Gastroesophageal sphincter (tissue), 4 donors: ENCODE data around the gene AGPAT3. TPM values are rescaled to one million over a fixed set of nuclear protein-coding genes. Genes with fewer than 3 reads are reported as not detected.

Experiments used
- ATAC-seq: fragments of 150-250 bp; one replicate; pipeline ENCODE4 v1.9.1; 2016; ENCODE audit warnings: mild to moderate bottlenecking, moderate library complexity
- H3K27ac ChIP-seq, 4 donors: fragments of 200-600 bp; sonication (generic) in 3 of 4; 1 replicate in 3 of 4; 2 replicates in 1 of 4; pipeline ENCODE4 v1.5.1; 2016 to 2019
- H3K27me3 ChIP-seq: fragments of 200-600 bp; sonication (generic); one replicate; pipeline ENCODE4 v1.5.1; 2019
- H3K36me3 ChIP-seq, 2 donors: fragments of 200-600 bp; sonication (generic); one replicate each; pipeline ENCODE4 v1.5.1; 2019; ENCODE audit warnings: control low read depth in 1 of 2
- H3K4me1 ChIP-seq, 3 donors: fragments of 200-600 bp; sonication (generic); 1 replicate in 2 of 3; 2 replicates in 1 of 3; pipeline ENCODE4 v1.5.1; 2016 to 2019; ENCODE audit warnings: control low read depth in 2 of 3
- H3K4me3 ChIP-seq, 2 donors: fragments of 200-600 bp; sonication (generic); one replicate each; pipeline ENCODE4 v1.5.1; 2019; ENCODE audit warnings: mild to moderate bottlenecking in 1 of 2, moderate library complexity in 1 of 2
- H3K9me3 ChIP-seq, 3 donors: fragments of 200-600 bp; sonication (generic); one replicate each; pipeline ENCODE4 v1.5.1; 2017 to 2019; ENCODE audit warnings: control low read depth in 2 of 3
- EP300 ChIP-seq: sonication (generic); formaldehyde crosslinking; IDR thresholded peaks from one replicate; pipeline ENCODE4 v1.6.1; 2017; ENCODE audit warnings: antibody characterized with exemption, mild to moderate bottlenecking
- POLR2A ChIP-seq, 2 donors: fragments of 450-650 bp; IDR thresholded peaks; one replicate each; pipeline ENCODE4 v1.6.1; 2017; ENCODE audit warnings: antibody characterized with exemption in 2 of 2, mild to moderate bottlenecking in 2 of 2, moderate library complexity in 1 of 2
- POLR2AphosphoS5 ChIP-seq: sonication (generic); formaldehyde crosslinking; IDR thresholded peaks from one replicate; pipeline ENCODE4 v1.6.1; 2017; ENCODE audit warnings: antibody characterized with exemption
- WGBS, 2 donors: methylation state at CpG; one replicate each; pipeline ENCODE4 v1.1.5; 2018; ENCODE audit warnings: low coverage in 1 of 2; 5-methylcytosine and 5-hydroxymethylcytosine counted together
- total RNA-seq, 4 donors: library from RNA; depleted of rRNA; stranded (reverse); fragments of >200 nt; gene quantifications; one replicate each; pipeline ENCODE4 v1.1.0, GENCODE V29; 2016
- TF ChIP-seq, protein P1 (sequence below), 4 experiments: fragments of 200-600 bp in 2 of 4; fragments of 450-650 bp in 2 of 4; sonication (generic) in 1 of 4; IDR thresholded peaks; one replicate each; pipeline ENCODE4 v1.5.1; 2017 to 2019; ENCODE audit warnings: antibody characterized with exemption in 4 of 4, mild to moderate bottlenecking in 2 of 4, moderate library complexity in 2 of 4

AGPAT3 gene
- total RNA-seq, 4 donors from 2014 or later, result 27.1 to 46.9 (median 32.2) TPM

- no peak for ATAC-seq
- Histone ChIP-seq H3K27me3 (no peaks in the 10 kb centered on the region), H3K36me3 (peaks cover 0 to 44% of the 10 kb centered on the region in 2 donors), H3K4me3 (no peak overlapping the region), H3K9me3 (peaks cover 0 to 13% (median 0%) of the 10 kb centered on the region in 3 donors), H3K4me1 (peaks cover 0 to 34% (median 0%) of the 10 kb centered on the region in 3 donors), H3K27ac (no peak overlapping the region)
- no peak for TF ChIP-seq POLR2AphosphoS5
- no peak for TF ChIP-seq POLR2A (IDR thresholded peaks at IDR 0.05)
- TF ChIP-seq EP300, result no peak
- TF ChIP-seq, protein P1, sequence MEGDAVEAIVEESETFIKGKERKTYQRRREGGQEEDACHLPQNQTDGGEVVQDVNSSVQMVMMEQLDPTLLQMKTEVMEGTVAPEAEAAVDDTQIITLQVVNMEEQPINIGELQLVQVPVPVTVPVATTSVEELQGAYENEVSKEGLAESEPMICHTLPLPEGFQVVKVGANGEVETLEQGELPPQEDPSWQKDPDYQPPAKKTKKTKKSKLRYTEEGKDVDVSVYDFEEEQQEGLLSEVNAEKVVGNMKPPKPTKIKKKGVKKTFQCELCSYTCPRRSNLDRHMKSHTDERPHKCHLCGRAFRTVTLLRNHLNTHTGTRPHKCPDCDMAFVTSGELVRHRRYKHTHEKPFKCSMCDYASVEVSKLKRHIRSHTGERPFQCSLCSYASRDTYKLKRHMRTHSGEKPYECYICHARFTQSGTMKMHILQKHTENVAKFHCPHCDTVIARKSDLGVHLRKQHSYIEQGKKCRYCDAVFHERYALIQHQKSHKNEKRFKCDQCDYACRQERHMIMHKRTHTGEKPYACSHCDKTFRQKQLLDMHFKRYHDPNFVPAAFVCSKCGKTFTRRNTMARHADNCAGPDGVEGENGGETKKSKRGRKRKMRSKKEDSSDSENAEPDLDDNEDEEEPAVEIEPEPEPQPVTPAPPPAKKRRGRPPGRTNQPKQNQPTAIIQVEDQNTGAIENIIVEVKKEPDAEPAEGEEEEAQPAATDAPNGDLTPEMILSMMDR (IDR thresholded peaks at IDR 0.05), result no peak
- 92% methylated on average over 7 to 10 of the region's 19 CpGs for WGBS, 2 donors
These were observed 85.5 kb downstream of the AGPAT3 start for GRCh38 chr21:43950481-43950880.

GRCh38 chr21:43950936-43951335 lies 85.9 kb downstream of the AGPAT3 start:
- Histone ChIP-seq H3K27ac (no peak overlapping the region), H3K4me3 (no peak overlapping the region), H3K27me3 (no peaks in the 10 kb centered on the region), H3K36me3 (peaks cover 0 to 44% of the 10 kb centered on the region in 2 donors), H3K4me1 (peaks cover 0 to 31% (median 0%) of the 10 kb centered on the region in 3 donors), H3K9me3 (peaks cover 0 to 13% (median 0%) of the 10 kb centered on the region in 3 donors)
- TF ChIP-seq POLR2AphosphoS5, result no peak
- no peak for TF ChIP-seq EP300
- TF ChIP-seq, protein P1 (IDR thresholded peaks at IDR 0.05), result no peak
- TF ChIP-seq POLR2A (IDR thresholded peaks at IDR 0.05), result no peak
- no peak for ATAC-seq
- 40 to 81% methylated on average over 1 to 6 of the region's 13 CpGs for WGBS, 2 donors

- TF ChIP-seq, protein P1 (IDR thresholded peaks at IDR 0.05), result no peak
- TF ChIP-seq POLR2A (IDR thresholded peaks at IDR 0.05), result no peak
- no peak for TF ChIP-seq EP300
- TF ChIP-seq POLR2AphosphoS5, result no peak
- Histone ChIP-seq H3K27me3 (no peaks in the 10 kb centered on the region), H3K4me1 (peaks cover 0 to 38% (median 0%) of the 10 kb centered on the region in 3 donors), H3K36me3 (peaks cover 0 to 39% of the 10 kb centered on the region in 2 donors), H3K9me3 (peaks cover 0 to 13% (median 0%) of the 10 kb centered on the region in 3 donors), H3K4me3 (no peak overlapping the region), H3K27ac (no peak overlapping the region)
- ATAC-seq, result no peak
- 79 to 87% methylated on average over 13 to 15 of the region's 27 CpGs for WGBS, 2 donors
These were observed 87.1 kb downstream of the AGPAT3 start for GRCh38 chr21:43951911-43952703.

DNA sequence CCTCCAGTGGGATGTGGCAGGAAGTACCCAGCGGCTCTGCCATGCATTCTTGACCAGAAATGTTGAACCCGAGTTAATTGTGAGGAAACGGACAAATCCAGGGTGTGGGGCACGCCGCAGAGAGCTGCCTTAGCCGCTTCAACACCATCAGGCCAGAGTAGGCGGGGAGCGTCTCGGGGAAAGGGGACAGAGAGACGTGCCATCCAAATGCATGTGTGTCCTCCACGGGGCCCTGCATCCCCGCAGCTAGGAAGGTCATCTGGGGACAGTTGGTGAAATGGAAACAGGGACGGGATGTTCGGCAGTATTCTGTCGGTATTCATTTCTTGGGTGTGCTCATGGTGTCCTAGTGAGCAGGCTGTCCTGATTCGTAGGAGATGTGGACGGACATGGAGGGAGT lies 88.0 kb downstream of the AGPAT3 start:
- Histone ChIP-seq H3K4me1 (peaks cover 0 to 46% (median 0%) of the 10 kb centered on the region in 3 donors), H3K4me3 (no peak overlapping the region), H3K27me3 (no peaks in the 10 kb centered on the region), H3K36me3 (peaks cover 0 to 34% of the 10 kb centered on the region in 2 donors), H3K27ac (no peak overlapping the region), H3K9me3 (peaks cover 0 to 13% (median 0%) of the 10 kb centered on the region in 3 donors)
- WGBS, 2 donors, result 81% methylated on average over 9 of the region's 17 CpGs; no CpG with 5 or more reads in 1 of the 2 donors
- TF ChIP-seq POLR2A (IDR thresholded peaks at IDR 0.05) (no peak), POLR2AphosphoS5 (no peak), EP300 (no peak)
- TF ChIP-seq, protein P1 (IDR thresholded peaks at IDR 0.05), result no peak
- no peak for ATAC-seq

- TF ChIP-seq EP300 (no peak), POLR2AphosphoS5 (no peak), POLR2A (IDR thresholded peaks at IDR 0.05) (no peak)
- TF ChIP-seq, protein P1 (IDR thresholded peaks at IDR 0.05), result no peak
- Histone ChIP-seq H3K27ac (no peak overlapping the region), H3K27me3 (no peaks in the 10 kb centered on the region), H3K9me3 (peaks cover 0 to 8% (median 0%) of the 10 kb centered on the region in 3 donors), H3K4me1 (peaks cover 0 to 46% (median 0%) of the 10 kb centered on the region in 3 donors), H3K4me3 (no peak overlapping the region), H3K36me3 (peaks cover 0 to 28% of the 10 kb centered on the region in 2 donors)
- no peak for ATAC-seq
- WGBS, 2 donors, result 82 to 100% methylated on average over 2 to 9 of the region's 11 CpGs
These were observed 89.0 kb downstream of the AGPAT3 start for GRCh38 chr21:43954042-43954441.
